HUDEP-2 (cell line): ENCODE measurements around the gene CD28.
"Not testable (repeated sequence)": the region's sequence is repeated elsewhere in the genome, so short reads cannot be mapped to it uniquely, and the experiment has no call there.

ENCODE experiments used
- DNase-seq, 76 experiments: peaks; one replicate each; lab custom pipeline; 2025; ENCODE audit not compliant: unreplicated experiment in 76 of 76; lab: John Stamatoyannopoulos, UW

Gene CD28

DNA sequence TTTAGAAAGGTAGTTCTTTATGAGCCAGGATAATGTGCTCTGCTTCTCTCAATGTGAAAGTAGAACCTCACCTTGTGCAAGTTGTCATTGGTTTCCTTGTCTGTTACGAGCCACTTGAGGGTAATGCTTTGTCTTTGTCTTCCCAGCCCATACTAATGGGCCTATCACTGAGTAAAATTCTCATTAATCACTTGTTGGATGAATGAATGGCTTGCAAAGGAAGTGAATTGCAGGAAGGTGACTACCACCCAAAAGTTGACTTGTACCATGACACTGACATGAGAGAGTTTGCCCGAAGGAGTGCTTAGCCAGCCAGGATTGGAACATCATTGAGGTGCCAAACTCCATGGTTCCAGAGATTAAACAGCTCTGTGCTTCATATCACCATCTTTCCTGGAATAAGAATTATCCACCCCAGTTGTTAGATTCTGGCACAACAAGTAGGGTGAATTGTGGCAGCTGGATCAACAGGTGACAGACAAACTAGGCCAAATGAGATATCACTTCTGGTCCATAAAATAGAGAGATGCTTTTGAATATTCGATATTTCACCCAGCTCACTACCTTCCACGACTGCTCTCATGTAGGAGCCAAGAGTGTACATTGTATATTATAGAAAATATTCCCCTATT lies 20.5 kb upstream of the CD28 start:
- no peak for DNase-seq

- no peak for DNase-seq
Measured at GRCh38 chr2:203687165-203687564, 19.3 kb upstream of the CD28 start.

- DNase-seq: no peak
Measured at GRCh38 chr2:203688798-203689197, 17.6 kb upstream of the CD28 start.

- DNase-seq: no peak
Measured at GRCh38 chr2:203689426-203690116, 16.9 kb upstream of the CD28 start.

DNA sequence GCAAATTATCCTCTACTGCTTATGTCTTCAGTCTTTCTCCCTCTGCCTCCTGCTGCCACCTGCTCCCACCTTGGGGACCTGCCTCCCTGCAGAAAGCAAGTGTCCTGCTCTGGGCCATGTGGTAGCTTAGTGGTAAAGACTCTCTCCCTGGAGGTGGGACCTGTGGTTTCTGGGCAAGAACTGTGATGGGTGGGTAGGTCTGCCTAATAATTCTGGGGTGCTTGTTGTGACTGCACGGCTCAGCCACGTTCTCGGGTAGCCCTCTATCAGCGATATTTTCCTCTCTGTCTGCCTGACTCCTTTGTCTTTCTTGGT lies 16.4 kb upstream of the CD28 start:
- DNase-seq: no peak

GRCh38 chr2:203690441-203691047 lies 15.9 kb upstream of the CD28 start:
- DNase-seq: no peak

DNA sequence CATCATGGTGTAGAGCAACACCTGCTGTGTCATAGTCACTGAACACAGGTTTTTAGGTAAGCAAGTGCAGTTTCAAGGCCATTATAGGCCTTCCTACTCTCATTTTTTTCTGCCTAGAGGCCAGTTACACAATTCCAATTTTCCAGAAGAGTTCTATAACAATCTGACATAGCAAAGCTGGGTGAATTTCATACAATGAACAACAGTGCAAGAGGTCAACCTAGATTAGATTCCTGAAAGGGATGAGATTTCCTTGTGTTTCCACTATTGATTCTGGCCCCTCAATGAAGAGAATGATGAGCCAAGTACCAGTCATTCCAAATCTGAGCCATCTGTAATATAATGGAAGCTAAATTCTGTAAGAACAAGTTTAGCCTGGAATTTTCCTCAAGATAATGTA lies 15.3 kb upstream of the CD28 start:
- no peak for DNase-seq

DNA sequence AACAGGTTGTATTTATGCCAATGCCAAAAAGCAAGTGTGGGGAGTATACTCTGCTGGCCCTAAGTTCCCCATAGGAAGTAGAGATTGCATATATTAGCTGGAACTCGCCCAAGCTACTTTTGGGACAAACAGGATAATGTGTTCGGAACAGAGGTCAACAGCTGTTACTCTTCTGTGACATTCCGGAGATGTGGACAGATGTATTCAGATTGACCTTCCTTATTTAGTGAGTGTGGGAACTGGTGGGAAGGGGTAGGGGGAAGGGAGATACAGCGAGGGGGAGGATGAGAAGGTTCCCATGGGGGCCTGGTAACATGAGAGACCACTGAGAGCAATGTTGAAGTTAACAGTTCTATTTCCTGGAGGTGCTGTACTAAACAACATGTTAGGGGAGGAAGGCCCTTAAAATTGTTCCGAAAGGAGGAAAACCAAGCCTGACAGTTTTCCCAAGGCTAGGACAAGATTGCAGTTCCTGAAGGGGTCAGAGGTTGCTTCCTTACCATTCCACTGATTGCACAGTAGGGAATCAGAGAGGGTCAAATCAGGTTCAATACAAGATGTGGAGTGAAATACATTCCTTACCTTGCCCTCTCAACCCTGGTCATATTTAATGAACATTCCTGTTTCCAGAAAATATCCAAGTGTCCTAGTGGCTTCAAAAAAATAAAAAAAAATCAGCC lies 14.3 kb upstream of the CD28 start:
- no peak for DNase-seq

GRCh38 chr2:203693242-203693879 lies 13.1 kb upstream of the CD28 start:
- DNase-seq: no peak

DNA sequence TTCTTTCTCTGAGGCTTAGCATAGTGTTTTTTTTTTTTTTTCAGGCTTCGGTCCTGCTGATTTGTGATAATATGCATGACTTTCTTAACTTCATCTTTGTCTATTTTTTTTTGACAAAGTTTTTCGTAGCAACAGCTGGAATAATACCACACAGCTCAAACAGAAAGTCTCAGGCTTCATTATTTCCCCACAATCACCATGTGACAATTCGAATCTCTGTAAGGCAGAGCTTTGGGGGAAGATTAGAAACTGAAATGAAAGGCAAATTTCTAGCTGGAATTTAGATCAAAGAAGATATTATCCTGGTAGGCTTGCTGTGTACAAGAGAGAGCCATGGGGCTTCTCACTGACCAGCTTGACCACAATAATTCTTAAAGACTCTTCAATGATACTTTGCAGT lies 12.2 kb upstream of the CD28 start:
- DNase-seq: no peak

DNA sequence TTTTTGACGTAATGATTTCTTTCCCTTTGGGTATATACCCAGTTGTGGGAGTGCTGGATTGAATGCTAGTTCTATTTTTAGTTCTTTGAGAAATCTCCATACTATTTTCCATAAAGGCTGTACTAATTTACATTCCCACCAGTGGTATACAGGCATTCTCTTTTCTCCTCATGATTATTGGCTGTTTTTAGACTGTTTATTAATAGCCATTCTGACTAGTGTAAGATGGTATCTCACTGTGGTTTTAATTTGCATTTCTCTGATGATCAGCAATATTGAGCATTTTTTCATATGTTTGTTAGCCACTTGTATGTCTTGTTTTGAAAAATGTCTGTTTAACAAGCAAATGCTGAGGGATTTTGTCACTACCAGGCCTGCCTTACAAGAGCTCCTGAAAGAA lies 9.2 kb upstream of the CD28 start:
- no peak for DNase-seq

DNA sequence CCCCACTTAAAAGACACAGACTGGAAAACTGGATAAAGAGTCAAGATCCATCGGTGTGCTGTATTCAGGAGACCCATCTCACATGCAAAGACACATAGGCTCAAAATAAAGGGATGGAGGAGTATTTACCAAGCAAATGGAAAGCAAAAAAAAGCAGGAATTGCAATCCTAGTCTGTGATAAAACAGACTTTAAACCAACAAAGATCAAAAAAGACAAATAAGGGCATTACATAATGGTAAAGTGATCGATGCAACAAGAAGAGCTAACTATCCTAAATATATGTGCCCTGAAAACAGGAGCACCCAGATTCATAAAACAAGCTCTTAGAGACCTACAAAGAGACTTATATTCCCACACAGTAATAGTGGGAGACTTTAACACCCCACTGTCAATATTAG lies 8.7 kb upstream of the CD28 start:
- DNase-seq: not testable (repeated sequence)

DNA sequence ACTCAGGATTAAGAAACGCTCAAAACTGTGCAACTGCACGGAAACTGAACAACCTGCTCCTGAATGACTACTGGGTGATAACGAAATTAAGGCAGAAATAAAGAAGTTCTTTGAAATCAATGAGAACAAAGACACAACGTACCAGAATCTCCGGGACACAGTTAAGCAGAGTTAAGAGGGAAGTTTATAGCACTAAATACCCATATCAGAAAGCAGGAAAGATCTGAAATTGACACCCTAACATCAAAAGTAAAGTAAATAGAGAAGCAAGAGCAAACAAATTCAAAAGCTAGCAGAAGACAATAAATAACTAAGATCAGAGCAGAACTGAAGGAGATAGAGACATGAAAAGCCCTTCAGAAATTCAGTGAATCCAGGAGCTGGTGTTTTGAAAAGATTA lies 8.0 kb upstream of the CD28 start:
- DNase-seq: not testable (repeated sequence)

DNA sequence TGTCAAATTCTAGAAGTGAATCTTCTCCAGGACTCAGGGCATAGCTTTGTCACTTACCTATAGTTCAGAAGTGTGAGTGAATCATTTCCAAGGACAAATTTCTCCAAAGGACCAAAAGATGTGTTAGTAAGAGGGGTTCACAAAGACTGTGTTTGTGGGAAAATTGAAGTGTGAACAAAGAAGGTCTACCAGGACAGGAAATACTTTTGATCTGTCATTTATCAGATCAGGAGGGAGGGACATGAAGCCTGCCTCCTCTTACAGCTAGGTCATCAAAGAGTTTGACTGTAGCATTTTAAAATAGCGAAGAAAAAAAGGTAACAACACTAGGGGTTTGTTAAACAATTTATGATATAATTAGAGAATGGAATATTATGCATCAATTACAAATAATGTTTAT lies 2.0 kb upstream of the CD28 start:
- DNase-seq: no peak

DNA sequence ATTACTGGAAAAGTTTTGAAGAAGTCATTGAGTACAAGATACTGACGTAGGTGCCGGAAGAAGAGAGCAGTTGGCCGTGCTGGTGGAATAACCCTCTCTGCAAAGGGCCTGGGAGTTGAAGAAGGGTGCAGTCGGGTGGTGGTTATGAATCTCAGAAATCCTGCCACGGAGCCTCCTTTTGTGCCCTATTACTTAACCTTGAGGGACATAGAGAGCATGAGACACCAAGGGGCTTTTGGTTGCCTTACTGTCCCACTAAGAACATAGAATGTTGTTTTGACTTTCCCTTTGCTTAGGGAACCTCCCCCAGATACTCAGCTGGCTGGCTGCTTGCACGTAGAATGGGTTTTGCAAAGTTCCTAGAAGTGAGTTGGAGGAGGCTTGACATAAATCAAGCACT lies 1.3 kb upstream of the CD28 start:
- DNase-seq: no peak

DNA sequence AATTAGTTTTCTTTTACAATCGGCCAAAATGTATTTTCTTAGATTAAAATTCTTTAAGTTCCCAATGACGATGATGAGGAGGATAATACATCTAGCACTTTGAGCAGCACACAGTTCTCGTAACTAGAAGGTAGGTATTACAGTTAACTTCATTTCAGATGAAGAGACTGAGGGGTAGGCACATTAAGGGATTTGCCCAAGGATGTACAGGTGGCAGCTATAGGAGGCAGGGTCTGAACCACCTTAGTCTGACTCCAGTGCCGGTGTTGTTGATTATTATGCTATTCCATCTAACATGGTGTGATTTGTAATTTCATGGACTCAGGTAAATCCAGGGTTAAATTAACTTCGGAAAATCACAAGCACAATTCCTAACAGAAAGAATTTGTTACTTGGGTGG lies 1.1 kb downstream of the CD28 start:
- DNase-seq: no peak

- DNase-seq: no peak
Measured at GRCh38 chr2:203708846-203709396, 2.5 kb downstream of the CD28 start.

GRCh38 chr2:203709416-203710040 lies 3.1 kb downstream of the CD28 start:
- no peak for DNase-seq

GRCh38 chr2:203710226-203710625 lies 3.8 kb downstream of the CD28 start:
- DNase-seq: no peak

DNA sequence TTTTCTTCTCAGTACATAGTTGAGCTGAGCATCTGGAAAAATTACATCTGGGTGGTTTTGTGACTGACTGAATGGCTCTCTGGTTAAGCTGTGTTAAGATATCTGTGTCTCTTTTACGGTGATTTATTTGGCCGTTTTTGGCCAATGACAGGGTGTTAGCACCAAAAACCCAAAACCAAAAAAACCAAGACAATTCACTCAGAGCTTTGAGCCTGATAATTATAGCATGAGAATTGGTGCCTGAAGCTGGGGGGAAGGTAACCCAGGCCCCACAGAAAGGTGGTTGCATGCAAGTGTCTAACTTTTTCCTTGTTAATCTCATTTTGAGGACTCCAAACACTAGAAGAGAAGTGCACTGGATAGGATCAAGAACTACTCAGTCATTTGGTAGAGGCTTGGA lies 4.5 kb downstream of the CD28 start:
- DNase-seq: no peak

DNA sequence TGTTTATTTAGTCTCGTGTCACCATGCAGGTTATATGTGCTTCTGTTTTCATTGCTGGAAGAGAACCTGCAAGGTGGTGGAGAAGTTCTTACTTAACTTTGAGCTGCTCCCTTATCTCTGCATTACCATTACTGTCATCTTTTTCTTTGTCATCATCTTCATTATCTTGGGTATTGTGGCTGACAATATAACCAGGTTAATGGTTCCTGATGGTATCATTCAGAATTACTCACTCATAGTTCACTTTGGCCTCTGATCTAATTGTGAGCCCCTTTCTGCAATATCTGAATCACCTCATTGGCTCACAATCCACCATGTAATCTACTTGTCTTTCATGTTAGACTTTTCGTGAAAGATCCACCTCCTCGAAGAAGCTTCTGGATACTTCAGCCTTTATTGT lies 5.0 kb downstream of the CD28 start:
- DNase-seq: no peak
